HEK293 (cell line): Measurements from ENCODE around the gene OAT.
"Not testable (repeated sequence)": the region's sequence is repeated elsewhere in the genome, so short reads cannot be mapped to it uniquely, and the experiment has no call there.

ENCODE experiments used
- CTCF ChIA-PET: fragments of 350-600 bp; formaldehyde crosslinking; extraction: SDS; loops from one replicate; lab custom pipeline; 2021; ENCODE audit warnings: antibody characterized with exemption; lab: Yijun Ruan, JAX
- POLR2A ChIA-PET: fragments of 300-600 bp; formaldehyde crosslinking; extraction: SDS; loops from one replicate; lab custom pipeline; 2020; ENCODE audit warnings: antibody characterized with exemption, inconsistent platforms; lab: Yijun Ruan, JAX
- H3K27ac ChIP-seq: fragments of 200-500 bp; sonication (Bioruptor generic); 2 replicates; pipeline ENCODE4 v1.5.1; 2014; ENCODE audit warnings: low read depth, low read length, control low read depth, inconsistent platforms; ENCODE audit errors: extremely low read depth
- H3K36me3 ChIP-seq, 2 experiments: fragments of 200-500 bp in 1 of 2; sonication (Bioruptor generic) in 1 of 2; 1 replicate in 1 of 2; 2 replicates in 1 of 2; pipeline ENCODE4 v1.5.1; 2014 to 2017; ENCODE audit warnings: inconsistent platforms in 2 of 2, low read length in 2 of 2; ENCODE audit not compliant: control insufficient read depth in 2 of 2, insufficient read depth in 1 of 2
- H3K4me1 ChIP-seq: fragments of 200-500 bp; sonication (Bioruptor generic); 2 replicates; pipeline ENCODE4 v1.5.1; 2014; ENCODE audit warnings: mild to moderate bottlenecking, low read length, inconsistent platforms; ENCODE audit not compliant: control insufficient read depth, insufficient read depth
- H3K4me3 ChIP-seq: 2 replicates; pipeline ENCODE4 v1.5.1; 2011; ENCODE audit warnings: low read depth, mild to moderate bottlenecking, control low read depth, low read length, moderate library complexity
- H3K9me3 ChIP-seq: fragments of 200-500 bp; sonication (Bioruptor generic); 2 replicates; pipeline ENCODE4 v1.5.1; 2014; ENCODE audit warnings: low read depth, low read length, inconsistent platforms; ENCODE audit not compliant: control insufficient read depth, insufficient read depth
- GLI4 ChIP-seq: fragments of 450-650 bp; formaldehyde crosslinking; IDR thresholded peaks from 2 replicates; pipeline ENCODE4 v1.5.1; 2016; ENCODE audit warnings: missing biosample characterization, missing genetic modification characterization
- HOXA7 ChIP-seq: sonication (generic); formaldehyde crosslinking; IDR thresholded peaks from 2 replicates; pipeline ENCODE4 v1.8.1; 2022; ENCODE audit warnings: missing genetic modification reagents, borderline replicate concordance
- INSM2 ChIP-seq: fragments of 450-650 bp; formaldehyde crosslinking; IDR thresholded peaks from 2 replicates; pipeline ENCODE4 v1.5.1; 2016; ENCODE audit warnings: missing biosample characterization, missing genetic modification characterization
- KLF7 ChIP-seq: fragments of 450-650 bp; formaldehyde crosslinking; IDR thresholded peaks from 2 replicates; pipeline ENCODE4 v1.5.1; 2016; ENCODE audit warnings: missing biosample characterization, missing genetic modification characterization, borderline replicate concordance
- OSR2 ChIP-seq: fragments of 450-650 bp; formaldehyde crosslinking; IDR thresholded peaks from 2 replicates; pipeline ENCODE4 v1.5.1; 2016; ENCODE audit warnings: missing biosample characterization, missing genetic modification characterization
- TRIM28 ChIP-seq: IDR thresholded peaks from 2 replicates; pipeline ENCODE4 v1.6.1; 2011; ENCODE audit warnings: low read length, control low read depth, borderline replicate concordance
- YY1 ChIP-seq: fragments of 450-650 bp; formaldehyde crosslinking; IDR thresholded peaks from 2 replicates; pipeline ENCODE4 v1.5.1; 2018; ENCODE audit warnings: missing biosample characterization, missing genetic modification characterization
- ZBTB21 ChIP-seq: fragments of 450-650 bp; formaldehyde crosslinking; IDR thresholded peaks from 2 replicates; pipeline ENCODE4 v1.5.1; 2017; ENCODE audit warnings: missing biosample characterization, missing genetic modification characterization
- ZEB2 ChIP-seq: fragments of 450-650 bp; formaldehyde crosslinking; IDR thresholded peaks from 2 replicates; pipeline ENCODE4 v1.5.1; 2016; ENCODE audit warnings: missing biosample characterization, missing genetic modification characterization
- ZFP69B ChIP-seq: fragments of 450-650 bp; formaldehyde crosslinking; IDR thresholded peaks from 2 replicates; pipeline ENCODE4 v1.5.1; 2016; ENCODE audit warnings: missing biosample characterization, missing genetic modification characterization
- ZNF121 ChIP-seq: fragments of 450-650 bp; formaldehyde crosslinking; IDR thresholded peaks from 2 replicates; pipeline ENCODE4 v1.5.1; 2016; ENCODE audit warnings: missing biosample characterization, missing genetic modification characterization
- ZNF157 ChIP-seq: fragments of 450-650 bp; formaldehyde crosslinking; IDR thresholded peaks from 2 replicates; pipeline ENCODE4 v1.5.1; 2016; ENCODE audit warnings: missing biosample characterization, missing genetic modification characterization
- ZNF184 ChIP-seq: fragments of 450-650 bp; IDR thresholded peaks from 2 replicates; pipeline ENCODE4 v1.5.1; 2018; ENCODE audit warnings: missing biosample characterization, mild to moderate bottlenecking, missing genetic modification characterization
- ZNF239 ChIP-seq: fragments of 450-650 bp; formaldehyde crosslinking; IDR thresholded peaks from 2 replicates; pipeline ENCODE4 v1.5.1; 2016; ENCODE audit warnings: missing biosample characterization, missing genetic modification characterization
- ZNF37A ChIP-seq: fragments of 450-650 bp; IDR thresholded peaks from 2 replicates; pipeline ENCODE4 v1.5.1; 2018; ENCODE audit warnings: missing biosample characterization, missing genetic modification characterization
- ZNF585B ChIP-seq: fragments of 450-650 bp; formaldehyde crosslinking; IDR thresholded peaks from 2 replicates; pipeline ENCODE4 v1.5.1; 2016; ENCODE audit warnings: missing biosample characterization, missing genetic modification characterization
- ZNF610 ChIP-seq: fragments of 450-650 bp; formaldehyde crosslinking; IDR thresholded peaks from 2 replicates; pipeline ENCODE4 v1.5.1; 2016; ENCODE audit warnings: missing biosample characterization, missing genetic modification characterization, borderline replicate concordance
- ZNF626 ChIP-seq: fragments of 450-650 bp; sonication (Bioruptor Pico); formaldehyde crosslinking; IDR thresholded peaks from 2 replicates; pipeline ENCODE4 v1.5.1; 2018; ENCODE audit warnings: missing biosample characterization, missing genetic modification characterization, inconsistent platforms
- ZNF645 ChIP-seq: fragments of 450-650 bp; formaldehyde crosslinking; IDR thresholded peaks from 2 replicates; pipeline ENCODE4; 2016; ENCODE audit warnings: missing biosample characterization, missing genetic modification characterization
- ZNF777 ChIP-seq: fragments of 450-650 bp; formaldehyde crosslinking; IDR thresholded peaks from 2 replicates; pipeline ENCODE4 v1.5.1; 2017; ENCODE audit warnings: missing biosample characterization, missing genetic modification characterization, borderline replicate concordance
- ZNF791 ChIP-seq: fragments of 450-650 bp; formaldehyde crosslinking; IDR thresholded peaks from 2 replicates; pipeline ENCODE4 v1.5.1; 2016; ENCODE audit warnings: missing biosample characterization, missing genetic modification characterization
- TF ChIP-seq, protein P1 (sequence below): fragments of 450-650 bp; formaldehyde crosslinking; IDR thresholded peaks from 2 replicates; pipeline ENCODE4 v1.5.1; 2016; ENCODE audit warnings: missing biosample characterization, missing genetic modification characterization
- TF ChIP-seq, protein P2 (sequence below): fragments of 450-650 bp; formaldehyde crosslinking; IDR thresholded peaks from 2 replicates; pipeline ENCODE4 v1.5.1; 2016; ENCODE audit warnings: missing biosample characterization, missing genetic modification characterization

OAT gene

DNA sequence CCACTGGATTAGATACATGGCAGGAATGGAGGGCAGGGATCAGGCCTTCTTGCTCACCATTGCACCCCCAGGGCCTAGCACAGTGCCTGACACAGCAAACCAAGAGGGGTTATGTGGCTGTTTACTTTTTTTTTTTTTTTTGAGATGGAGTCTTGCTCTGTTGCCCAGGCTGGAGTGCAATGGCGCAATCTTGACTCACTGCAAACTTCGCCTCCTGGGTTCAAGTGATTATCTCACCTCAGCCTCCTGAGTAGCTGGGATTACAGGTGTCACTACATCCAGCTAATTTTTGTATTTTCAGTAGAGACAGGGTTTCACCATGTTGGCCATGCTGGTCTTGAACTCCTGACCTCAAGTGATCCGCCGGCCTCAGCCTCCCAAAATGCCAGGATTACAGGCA, 17.0 kb upstream of the OAT start:
- not testable (repeated sequence) for H3K9me3 ChIP-seq, H3K36me3 ChIP-seq, H3K4me1 ChIP-seq, H3K4me3 ChIP-seq, H3K27ac ChIP-seq
- ChIA-PET CTCF (interaction anchor here (0.6 kb wide), 1 partner anchor 571 kb away, joined by 3 read pairs; no protein-coding TSS in a partner anchor), POLR2A (interaction anchor here (0.6 to 1.9 kb wide), 2 partner anchors 17 to 366 kb away, joined by 4 to 7 read pairs; partner anchors contain the start of gene ABRAXAS2)
- TF ChIP-seq ZNF121 (tag by site-specific recombination) = 0 out of 2 replicates have a peak, but pooled peaks have one; percentile 53

DNA sequence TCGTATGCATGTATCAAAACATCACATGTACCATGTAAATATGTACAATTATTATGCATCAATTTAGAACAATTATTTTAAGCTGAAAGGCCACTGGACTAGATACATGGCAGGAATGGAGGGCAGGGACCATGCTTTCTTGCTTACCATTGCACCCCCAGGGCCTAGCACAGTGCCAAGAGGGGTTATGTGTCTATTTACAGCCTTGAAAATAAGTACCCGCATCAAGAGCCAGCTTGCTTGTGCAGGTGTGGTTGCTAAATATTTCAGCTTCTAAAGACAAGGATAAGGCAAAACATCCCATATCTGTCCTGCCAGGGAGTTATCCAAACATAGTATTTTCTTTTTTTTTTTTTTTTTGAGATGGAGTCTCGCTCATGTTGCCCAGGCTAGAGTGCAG, 14.7 kb upstream of the OAT start:
- Histone ChIP-seq H3K36me3 (no peaks in the 10 kb centered on the region), H3K4me3 (no peak overlapping the region), H3K9me3 (no peaks in the 10 kb centered on the region), H3K4me1 (no peaks in the 10 kb centered on the region), H3K27ac (no peak overlapping the region)
- POLR2A ChIA-PET = interaction anchor here (0.9 to 1.8 kb wide), 2 partner anchors 14 to 29 kb away, joined by 3 to 13 read pairs; partner anchors contain the start of gene OAT
- CTCF ChIA-PET = interaction anchor here (0.6 to 0.7 kb wide), 2 partner anchors 82 to 224 kb away, joined by 3 to 5 read pairs; no protein-coding TSS in a partner anchor
- no peak for TF ChIP-seq ZNF184 (tag by site-specific recombination)
- no peak for TF ChIP-seq ZBTB21 (tag by site-specific recombination)
- no peak for TF ChIP-seq ZNF37A
- TF ChIP-seq ZNF610 (tag by site-specific recombination) = no peak
- no peak for TF ChIP-seq TRIM28
- TF ChIP-seq ZNF585B = no peak
- TF ChIP-seq, all 188 proteins: peak for 0

- Histone ChIP-seq H3K27ac (no peak overlapping the region), H3K4me1 (0 out of 2 replicates have a peak, but pooled peaks cover 5% of the 10 kb centered on the region), H3K9me3 (no peaks in the 10 kb centered on the region), H3K4me3 (no peak overlapping the region), H3K36me3 (no peaks in the 10 kb centered on the region)
- CTCF ChIA-PET = no interaction called here
- POLR2A ChIA-PET = interaction anchor here (1.0 to 2.1 kb wide), 3 partner anchors 9 to 32 kb away, joined by 3 to 10 read pairs (median 3); partner anchors contain the start of genes LHPP and OAT
- TF ChIP-seq ZNF121 (tag by site-specific recombination) (peak; percentile 54; the same call in 1 of the 2 replicates), KLF7 (tag by site-specific recombination) (no peak)
- TF ChIP-seq, all 188 proteins: peak for 1
These were observed 11.4 kb upstream of the OAT start for GRCh38 chr10:124430077-124430476.

DNA sequence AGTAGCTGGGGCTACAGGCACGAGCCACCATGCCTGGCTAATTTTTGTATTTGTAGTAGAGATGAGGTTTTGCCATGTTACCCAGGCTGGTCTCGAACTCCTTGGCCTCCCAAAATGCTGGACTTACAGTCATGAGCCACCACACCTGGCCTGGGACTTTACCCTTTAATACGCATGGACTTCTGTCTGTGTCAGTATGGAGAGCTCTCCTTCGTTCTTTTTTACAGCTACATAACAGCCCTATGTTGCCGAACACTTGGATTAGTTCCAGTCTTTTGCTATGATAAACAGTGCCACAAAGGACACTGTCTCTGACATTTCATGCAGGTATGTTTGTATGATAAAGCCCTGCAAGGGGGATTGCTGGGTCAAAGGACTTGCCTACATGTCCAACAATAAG, 10.9 kb upstream of the OAT start:
- no peaks in the 10 kb centered on the region for H3K36me3 ChIP-seq
- 0 out of 2 replicates have a peak, but pooled peaks cover 5% of the 10 kb centered on the region for H3K4me1 ChIP-seq
- no peak overlapping the region for H3K27ac ChIP-seq
- POLR2A ChIA-PET = interaction anchor here (1.0 to 2.1 kb wide), 3 partner anchors 9 to 32 kb away, joined by 3 to 10 read pairs (median 3); partner anchors contain the start of genes LHPP and OAT
- H3K4me3 ChIP-seq = no peak overlapping the region
- H3K9me3 ChIP-seq = no peaks in the 10 kb centered on the region
- CTCF ChIA-PET = no interaction called here
- TF ChIP-seq INSM2 (tag by site-specific recombination) (no peak), ZNF626 (tag by site-specific recombination) (no peak), YY1 (tag by site-specific recombination) (no peak), ZEB2 (tag by site-specific recombination) (no peak), HOXA7 (CRISPR knock-in tag) (no peak), OSR2 (tag by site-specific recombination) (no peak), ZFP69B (no peak), ZNF157 (tag by site-specific recombination) (no peak), ZNF791 (tag by site-specific recombination) (no peak), ZNF645 (tag by site-specific recombination) (no peak), GLI4 (tag by site-specific recombination) (no peak), ZNF239 (tag by site-specific recombination) (no peak), ZNF777 (tag by site-specific recombination) (no peak)
- TF ChIP-seq, protein P1, sequence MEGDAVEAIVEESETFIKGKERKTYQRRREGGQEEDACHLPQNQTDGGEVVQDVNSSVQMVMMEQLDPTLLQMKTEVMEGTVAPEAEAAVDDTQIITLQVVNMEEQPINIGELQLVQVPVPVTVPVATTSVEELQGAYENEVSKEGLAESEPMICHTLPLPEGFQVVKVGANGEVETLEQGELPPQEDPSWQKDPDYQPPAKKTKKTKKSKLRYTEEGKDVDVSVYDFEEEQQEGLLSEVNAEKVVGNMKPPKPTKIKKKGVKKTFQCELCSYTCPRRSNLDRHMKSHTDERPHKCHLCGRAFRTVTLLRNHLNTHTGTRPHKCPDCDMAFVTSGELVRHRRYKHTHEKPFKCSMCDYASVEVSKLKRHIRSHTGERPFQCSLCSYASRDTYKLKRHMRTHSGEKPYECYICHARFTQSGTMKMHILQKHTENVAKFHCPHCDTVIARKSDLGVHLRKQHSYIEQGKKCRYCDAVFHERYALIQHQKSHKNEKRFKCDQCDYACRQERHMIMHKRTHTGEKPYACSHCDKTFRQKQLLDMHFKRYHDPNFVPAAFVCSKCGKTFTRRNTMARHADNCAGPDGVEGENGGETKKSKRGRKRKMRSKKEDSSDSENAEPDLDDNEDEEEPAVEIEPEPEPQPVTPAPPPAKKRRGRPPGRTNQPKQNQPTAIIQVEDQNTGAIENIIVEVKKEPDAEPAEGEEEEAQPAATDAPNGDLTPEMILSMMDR = no peak
- TF ChIP-seq, protein P2, sequence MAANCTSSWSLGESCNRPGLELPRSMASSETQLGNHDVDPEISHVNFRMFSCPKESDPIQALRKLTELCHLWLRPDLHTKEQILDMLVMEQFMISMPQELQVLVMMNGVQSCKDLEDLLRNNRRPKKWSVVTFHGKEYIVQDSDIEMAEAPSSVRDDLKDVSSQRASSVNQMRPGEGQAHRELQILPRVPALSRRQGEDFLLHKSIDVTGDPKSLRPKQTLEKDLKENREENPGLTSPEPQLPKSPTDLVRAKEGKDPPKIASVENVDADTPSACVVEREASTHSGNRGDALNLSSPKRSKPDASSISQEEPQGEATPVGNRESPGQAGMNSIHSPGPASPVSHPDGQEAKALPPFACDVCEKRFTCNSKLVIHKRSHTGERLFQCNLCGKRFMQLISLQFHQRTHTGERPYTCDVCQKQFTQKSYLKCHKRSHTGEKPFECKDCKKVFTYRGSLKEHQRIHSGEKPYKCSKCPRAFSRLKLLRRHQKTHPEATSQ (tag by site-specific recombination) = no peak
